HEK293T (cell line): ENCODE measurements around the gene SLC7A6.
"Not testable (repeated sequence)": the region's sequence is repeated elsewhere in the genome, so short reads cannot be mapped to it uniquely, and the experiment has no call there.

Source experiments
- CTCF ChIA-PET: fragments of 350-600 bp; formaldehyde crosslinking; extraction: SDS; loops from one replicate; lab custom pipeline; 2021; ENCODE audit warnings: antibody characterized with exemption, inconsistent platforms; lab: Yijun Ruan, JAX
- POLR2A ChIA-PET: fragments of 350-600 bp; formaldehyde crosslinking; extraction: SDS; loops from one replicate; lab custom pipeline; 2020; ENCODE audit warnings: antibody characterized with exemption, inconsistent platforms; lab: Yijun Ruan, JAX
- DNase-seq: peaks from one replicate; pipeline ENCODE4 v3.0.0; 2012; ENCODE audit warnings: mixed read lengths; ENCODE audit errors: extremely low spot score
- ARNT ChIP-seq: fragments of 450-650 bp; IDR thresholded peaks from 2 replicates; pipeline ENCODE4 v1.6.1; 2017; ENCODE audit warnings: mild to moderate bottlenecking
- BHLHE40 ChIP-seq: fragments of 450-650 bp; IDR thresholded peaks from 2 replicates; pipeline ENCODE4 v1.6.1; 2016; ENCODE audit warnings: mild to moderate bottlenecking, moderate library complexity, borderline replicate concordance
- CTBP1 ChIP-seq: fragments of 450-650 bp; IDR thresholded peaks from 2 replicates; pipeline ENCODE4 v1.6.1; 2016; ENCODE audit warnings: borderline replicate concordance
- ELF4 ChIP-seq: fragments of 450-650 bp; IDR thresholded peaks from 2 replicates; pipeline ENCODE4 v1.6.1; 2017; ENCODE audit warnings: antibody characterized with exemption
- FOXA1 ChIP-seq: fragments of 450-650 bp; IDR thresholded peaks from 2 replicates; pipeline ENCODE4 v1.6.1; 2016; ENCODE audit warnings: mild to moderate bottlenecking
- FOXK2 ChIP-seq: fragments of 450-650 bp; IDR thresholded peaks from 2 replicates; pipeline ENCODE4 v1.6.1; 2016; ENCODE audit warnings: mild to moderate bottlenecking
- FOXM1 ChIP-seq: fragments of 450-650 bp; IDR thresholded peaks from 2 replicates; pipeline ENCODE4 v1.6.1; 2017; ENCODE audit warnings: mild to moderate bottlenecking, borderline replicate concordance
- HDGF ChIP-seq: fragments of 450-650 bp; IDR thresholded peaks from 2 replicates; pipeline ENCODE4 v1.6.1; 2017; ENCODE audit warnings: antibody characterized with exemption, borderline replicate concordance
- L3MBTL2 ChIP-seq: fragments of 450-650 bp; conservative IDR thresholded peaks from 2 replicates; pipeline ENCODE4 v1.6.1; 2016; ENCODE audit warnings: mild to moderate bottlenecking
- LEF1 ChIP-seq: fragments of 450-650 bp; IDR thresholded peaks from 2 replicates; pipeline ENCODE4 v1.6.1; 2017; ENCODE audit warnings: mild to moderate bottlenecking, borderline replicate concordance
- NFRKB ChIP-seq: fragments of 450-650 bp; IDR thresholded peaks from 2 replicates; pipeline ENCODE4 v1.6.1; 2016; ENCODE audit warnings: mild to moderate bottlenecking, moderate library complexity
- SP1 ChIP-seq: fragments of 450-650 bp; IDR thresholded peaks from 2 replicates; pipeline ENCODE4 v1.6.1; 2017
- SUZ12 ChIP-seq: fragments of 450-650 bp; IDR thresholded peaks from 2 replicates; pipeline ENCODE4 v1.6.1; 2016; ENCODE audit warnings: mild to moderate bottlenecking
- TARDBP ChIP-seq: fragments of 450-650 bp; IDR thresholded peaks from 2 replicates; pipeline ENCODE4 v1.6.1; 2016
- ZNF384 ChIP-seq: fragments of 450-650 bp; IDR thresholded peaks from 2 replicates; pipeline ENCODE4 v1.6.1; 2016
- TF ChIP-seq, protein P1 (sequence below): fragments of 450-650 bp; IDR thresholded peaks from 2 replicates; pipeline ENCODE4 v1.6.1; 2016

SLC7A6 gene

DNA sequence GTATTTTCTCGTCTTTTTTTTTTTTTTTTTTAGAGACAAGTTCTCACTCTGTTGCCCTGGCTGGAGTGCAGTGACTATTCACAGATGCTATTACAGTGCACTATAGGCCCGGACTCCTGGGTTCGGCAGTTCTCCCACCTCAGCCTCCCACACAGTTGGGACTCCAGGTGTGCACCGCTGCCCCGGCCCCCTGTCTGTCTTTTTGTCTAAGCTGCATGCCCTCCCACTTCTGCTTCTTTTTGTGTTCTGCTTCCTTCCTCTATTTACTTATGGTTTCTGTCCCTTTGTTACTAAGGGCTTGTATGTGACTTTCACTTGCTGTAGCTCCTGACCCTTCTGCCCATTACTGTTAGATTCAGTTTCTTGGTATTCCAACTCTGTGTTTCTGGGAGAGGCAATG is 20.5 kb downstream of the SLC7A6 start:
- no peak for TF ChIP-seq FOXM1
- no peak for TF ChIP-seq ZNF384
- no peak for TF ChIP-seq HDGF
- TF ChIP-seq FOXA1: no peak
- no peak for TF ChIP-seq TARDBP
- TF ChIP-seq, protein P1, sequence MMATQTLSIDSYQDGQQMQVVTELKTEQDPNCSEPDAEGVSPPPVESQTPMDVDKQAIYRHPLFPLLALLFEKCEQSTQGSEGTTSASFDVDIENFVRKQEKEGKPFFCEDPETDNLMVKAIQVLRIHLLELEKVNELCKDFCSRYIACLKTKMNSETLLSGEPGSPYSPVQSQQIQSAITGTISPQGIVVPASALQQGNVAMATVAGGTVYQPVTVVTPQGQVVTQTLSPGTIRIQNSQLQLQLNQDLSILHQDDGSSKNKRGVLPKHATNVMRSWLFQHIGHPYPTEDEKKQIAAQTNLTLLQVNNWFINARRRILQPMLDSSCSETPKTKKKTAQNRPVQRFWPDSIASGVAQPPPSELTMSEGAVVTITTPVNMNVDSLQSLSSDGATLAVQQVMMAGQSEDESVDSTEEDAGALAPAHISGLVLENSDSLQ: no peak
- TF ChIP-seq SUZ12: no peak
- TF ChIP-seq SP1: no peak
- TF ChIP-seq LEF1: no peak
- no peak for TF ChIP-seq NFRKB
- TF ChIP-seq FOXK2: no peak
- no peak for TF ChIP-seq ELF4
- no peak for DNase-seq
- CTCF ChIA-PET: interaction anchor here (2.0 kb wide), 1 partner anchor 21 kb away, joined by 4 read pairs; the partner anchor contains the start of gene SLC7A6
- POLR2A ChIA-PET: interaction anchor here (1.3 to 2.3 kb wide), 2 partner anchors 12 to 26 kb away, joined by 3 to 8 read pairs; partner anchors contain the start of genes PRMT7 and SLC7A6OS

DNA sequence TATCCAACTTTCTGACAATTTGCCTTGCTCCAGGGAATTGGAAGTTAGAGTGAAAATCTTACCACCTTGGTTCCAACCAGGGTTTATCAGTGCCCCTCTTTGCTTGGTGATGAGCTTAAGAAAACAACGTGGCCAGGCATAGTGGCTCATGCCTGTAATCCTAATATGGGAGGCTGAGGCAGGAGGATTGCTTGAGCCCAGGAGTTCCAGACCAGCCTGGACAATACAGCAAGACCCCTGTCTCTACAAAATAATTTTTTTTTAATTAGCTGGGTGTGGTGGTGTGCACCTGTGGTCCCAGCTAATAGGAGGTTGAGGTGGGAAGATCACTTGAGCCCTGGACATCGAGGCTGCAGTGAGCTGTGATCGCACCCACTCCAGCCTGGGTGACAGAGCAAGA is 21.4 kb downstream of the SLC7A6 start:
- ChIA-PET CTCF (no interaction called here), POLR2A (interaction anchor here (1.3 to 2.3 kb wide), 2 partner anchors 13 to 25 kb away, joined by 3 to 8 read pairs; partner anchors contain the start of genes PRMT7 and SLC7A6OS)
- no peak for DNase-seq
- no peak for TF ChIP-seq ARNT
- no peak for TF ChIP-seq ZNF384
- TF ChIP-seq FOXM1: no peak
- no peak for TF ChIP-seq ELF4
- TF ChIP-seq SUZ12: no peak
- no peak for TF ChIP-seq SP1
- no peak for TF ChIP-seq FOXA1
- no peak for TF ChIP-seq LEF1
- no peak for TF ChIP-seq CTBP1

DNA sequence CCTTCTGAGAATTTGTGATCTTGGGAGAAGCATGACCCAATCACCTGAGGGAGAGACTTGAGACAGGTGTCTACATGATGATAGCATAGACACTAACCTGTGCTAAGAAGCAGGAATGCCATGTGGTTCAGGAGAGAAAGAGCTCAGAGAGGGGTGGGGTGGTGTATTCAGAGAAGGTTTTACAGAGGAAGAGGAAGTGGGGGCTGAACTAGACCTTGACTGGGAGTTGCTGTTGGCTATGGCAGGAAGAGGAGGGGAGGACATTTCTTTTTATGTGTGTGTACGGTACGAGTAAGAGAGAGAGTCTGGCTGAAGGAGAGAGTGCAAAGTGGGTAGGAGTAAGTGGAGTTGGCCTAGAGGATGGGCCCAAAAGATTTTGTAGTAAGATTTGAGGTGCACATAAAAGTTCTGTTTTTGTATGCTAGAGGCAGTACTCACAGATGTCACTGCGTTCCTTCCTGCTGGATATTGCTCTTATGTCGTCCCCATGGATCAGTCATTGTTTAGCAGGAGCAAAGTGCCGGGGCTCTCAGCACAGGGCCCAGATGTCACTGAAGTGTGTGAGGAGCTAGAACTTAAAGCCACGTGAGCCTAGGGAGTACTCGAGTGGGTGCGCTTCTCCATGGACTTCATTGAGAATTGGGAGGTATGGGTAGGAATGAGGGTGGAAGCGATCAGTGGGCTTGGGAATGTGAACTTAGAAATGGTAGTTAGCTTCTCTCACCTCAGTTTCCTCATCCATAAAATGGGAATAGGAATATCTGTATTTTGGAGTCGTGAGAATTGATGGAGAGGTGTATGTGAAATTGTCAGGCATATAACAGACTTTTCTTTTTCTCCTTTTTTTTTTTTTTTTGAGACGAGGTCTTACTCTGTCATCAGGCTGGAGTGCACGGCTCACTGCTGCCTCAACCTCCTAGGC is 22.1 kb downstream of the SLC7A6 start:
- no peak for DNase-seq
- CTCF ChIA-PET: no interaction called here

DNA sequence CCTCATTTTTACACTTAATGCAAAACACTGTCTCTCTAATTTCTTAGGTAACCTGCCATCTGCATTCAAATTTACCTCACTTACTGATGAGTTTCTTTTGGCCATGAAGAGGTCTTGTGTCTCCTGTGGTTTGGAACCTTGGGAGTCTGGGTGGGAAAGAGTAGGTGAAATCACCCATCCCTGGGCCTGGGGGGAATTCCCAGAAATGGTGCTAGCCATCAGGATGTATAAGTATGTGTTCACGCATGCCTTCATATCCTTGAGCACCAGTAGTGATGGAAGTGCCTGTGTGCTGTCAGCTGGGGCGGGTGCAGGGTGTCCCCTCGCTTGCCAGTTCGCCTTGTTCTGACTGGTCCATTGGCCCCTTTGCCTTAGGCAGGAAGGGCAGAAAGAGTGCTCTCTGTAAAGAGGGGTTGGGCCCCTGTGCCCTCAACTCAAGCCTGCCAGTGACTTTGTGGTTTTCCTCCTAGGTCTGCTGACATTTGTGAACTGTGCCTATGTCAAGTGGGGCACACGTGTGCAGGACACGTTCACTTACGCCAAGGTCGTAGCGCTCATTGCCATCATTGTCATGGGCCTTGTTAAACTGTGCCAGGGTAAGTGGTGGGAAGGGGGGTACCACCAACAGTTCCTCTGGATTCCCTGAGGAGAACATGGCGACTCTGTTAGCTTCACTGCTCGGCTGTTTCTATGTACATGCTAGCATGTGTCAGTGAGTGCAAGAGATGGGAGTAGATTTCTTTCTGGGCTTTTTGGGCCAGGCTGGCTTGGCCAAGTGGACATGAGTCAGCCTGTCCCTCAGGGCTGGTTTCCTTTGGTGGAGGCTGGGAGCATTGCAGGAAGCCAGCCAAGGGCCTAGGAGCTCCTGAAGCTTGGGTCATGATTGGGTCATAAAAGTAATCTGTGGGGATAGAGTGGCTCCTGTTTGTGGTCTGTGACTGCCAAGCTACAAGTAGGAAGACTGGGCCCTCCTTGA is 23.2 kb downstream of the SLC7A6 start:
- no peak for DNase-seq
- CTCF ChIA-PET: interaction anchor here (1.0 kb wide), 1 partner anchor 25 kb away, joined by 3 read pairs; no protein-coding TSS in a partner anchor
- TF ChIP-seq BHLHE40 (no peak), FOXK2 (no peak), ELF4 (no peak), LEF1 (no peak), TARDBP (no peak), FOXA1 (no peak), CTBP1 (no peak), NFRKB (no peak), L3MBTL2 (no peak), SUZ12 (no peak), HDGF (no peak), ZNF384 (no peak), FOXM1 (no peak), SP1 (no peak), ARNT (no peak)
- TF ChIP-seq, protein P1: no peak
- POLR2A ChIA-PET: no interaction called here

More for the DNA sequence above, 22.1 kb downstream of the SLC7A6 start:
- TF ChIP-seq FOXK2 (no peak), TARDBP (no peak), FOXA1 (no peak), BHLHE40 (no peak), ELF4 (no peak), NFRKB (no peak), ARNT (no peak), HDGF (no peak), ZNF384 (no peak), SP1 (no peak), L3MBTL2 (no peak), CTBP1 (no peak), FOXM1 (no peak), LEF1 (no peak), SUZ12 (no peak)
- TF ChIP-seq, protein P1: no peak
- POLR2A ChIA-PET: interaction anchor here (2.3 kb wide), 1 partner anchor 24 kb away, joined by 8 read pairs; the partner anchor contains the start of genes PRMT7 and SLC7A6OS

DNA sequence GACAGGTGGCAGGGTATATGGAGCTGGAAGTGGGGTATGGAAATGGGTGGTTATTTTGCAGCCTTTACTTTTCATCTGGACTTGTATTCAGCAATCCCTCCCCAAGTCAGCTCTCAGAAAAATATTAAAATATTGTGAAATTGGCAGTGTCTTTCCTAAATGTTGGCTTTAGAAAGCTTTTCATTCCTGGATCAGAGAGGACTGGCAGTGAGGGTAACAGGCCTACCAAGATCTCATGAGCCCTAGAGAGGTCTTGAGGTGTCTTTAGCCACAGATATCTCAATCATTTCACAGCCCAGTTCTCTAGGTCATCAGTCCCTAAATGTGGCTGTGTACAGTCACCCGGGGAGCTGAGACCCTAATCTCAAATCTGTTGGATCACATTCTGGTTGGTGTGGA is 23.9 kb downstream of the SLC7A6 start:
- ChIA-PET CTCF (interaction anchor here (1.0 kb wide), 1 partner anchor 26 kb away, joined by 3 read pairs; no protein-coding TSS in a partner anchor), POLR2A (no interaction called here)
- no peak for DNase-seq
- no peak for TF ChIP-seq BHLHE40
- no peak for TF ChIP-seq ELF4
- TF ChIP-seq ZNF384: no peak
- TF ChIP-seq, protein P1: no peak
- no peak for TF ChIP-seq FOXK2
- TF ChIP-seq ARNT: no peak
- no peak for TF ChIP-seq LEF1
- TF ChIP-seq SP1: no peak
- no peak for TF ChIP-seq TARDBP
- no peak for TF ChIP-seq FOXA1
- TF ChIP-seq CTBP1: no peak
- TF ChIP-seq HDGF: no peak

DNA sequence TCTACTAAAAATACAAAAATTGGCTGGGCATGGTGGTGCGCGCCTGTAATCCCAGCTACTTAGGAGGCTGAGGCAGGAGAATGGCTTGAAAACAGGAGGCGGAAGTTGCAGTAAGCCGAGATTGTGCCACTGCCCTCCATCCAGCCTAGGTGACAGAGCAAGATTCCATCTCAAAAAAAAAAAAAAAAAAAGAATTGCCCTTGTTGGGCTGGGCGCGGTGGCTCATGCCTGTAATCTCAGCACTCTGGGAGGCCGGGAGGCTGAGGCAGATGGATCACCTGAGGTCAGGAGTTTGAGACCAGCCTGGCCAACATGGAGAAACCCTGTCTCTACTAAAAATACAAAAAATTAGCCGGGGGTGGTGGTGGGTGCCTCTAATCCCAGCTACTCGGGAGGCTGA is 24.5 kb downstream of the SLC7A6 start:
- POLR2A ChIA-PET, DNase-seq: not testable (repeated sequence)
- CTCF ChIA-PET: interaction anchor here (1.0 kb wide), 1 partner anchor 26 kb away, joined by 3 read pairs; no protein-coding TSS in a partner anchor
